Spleen (tissue), 11 donors: ENCODE measurements around the gene PRPF19. TPM values are rescaled to one million over a fixed set of nuclear protein-coding genes. Genes with fewer than 3 reads are reported as not detected.

Experiments
- DNase-seq: peaks from one replicate; pipeline ENCODE4 v3.0.0-alpha.2; 2020
- H3K27ac ChIP-seq, 8 donors: fragments of 200-600 bp; sonication (generic) in 7 of 8; 1 replicate in 4 of 8; 2 replicates in 4 of 8; pipeline versions ENCODE4 v1.5.0 to v1.8.0; 2016 to 2021; ENCODE audit warnings: inconsistent platforms in 4 of 8, mild to moderate bottlenecking in 4 of 8, moderate library complexity in 1 of 8
- H3K27me3 ChIP-seq, 7 donors: fragments of 200-600 bp; sonication (generic) in 6 of 7; replicated peaks in 1 of 7; 1 replicate in 4 of 7; 2 replicates in 3 of 7; pipeline versions ENCODE4 v1.5.0 to v1.8.0; 2016 to 2021; ENCODE audit warnings: inconsistent platforms in 3 of 7, mild to moderate bottlenecking in 1 of 7
- H3K36me3 ChIP-seq, 6 donors: fragments of 200-600 bp; sonication (generic) in 5 of 6; 1 replicate in 4 of 6; 2 replicates in 2 of 6; pipeline versions ENCODE4 v1.5.0 to v1.8.0; 2016 to 2021; ENCODE audit warnings: inconsistent platforms in 2 of 6
- H3K4me1 ChIP-seq, 6 donors: fragments of 200-600 bp; sonication (generic) in 5 of 6; 1 replicate in 3 of 6; 2 replicates in 3 of 6; pipeline versions ENCODE4 v1.5.0 to v1.8.0; 2016 to 2021; ENCODE audit warnings: inconsistent platforms in 3 of 6
- H3K4me3 ChIP-seq, 8 donors: fragments of 200-600 bp; sonication (generic) in 7 of 8; 1 replicate in 4 of 8; 2 replicates in 4 of 8; pipeline versions ENCODE4 v1.5.0 to v1.8.0; 2016 to 2021; ENCODE audit warnings: inconsistent platforms in 4 of 8, mild to moderate bottlenecking in 4 of 8, moderate library complexity in 2 of 8
- H3K9me3 ChIP-seq, 8 donors: fragments of 200-600 bp; sonication (generic) in 7 of 8; 1 replicate in 4 of 8; 2 replicates in 4 of 8; pipeline versions ENCODE4 v1.5.0 to v1.8.0; 2016 to 2021; ENCODE audit warnings: inconsistent platforms in 4 of 8
- POLR2A ChIP-seq, 3 donors: fragments of 450-650 bp; IDR thresholded peaks; one replicate each; pipeline ENCODE4 v1.5.1; 2017; ENCODE audit warnings: antibody characterized with exemption in 3 of 3, mild to moderate bottlenecking in 1 of 3
- POLR2AphosphoS5 ChIP-seq, 3 donors: sonication (generic); formaldehyde crosslinking; IDR thresholded peaks; one replicate each; pipeline ENCODE4 v1.5.1; 2017; ENCODE audit warnings: antibody characterized with exemption in 3 of 3
- WGBS, 5 donors: extraction: QIAGEN DNeasy Blood & Tissue Kit in 3 of 5; methylation state at CpG; one replicate each; pipeline versions ENCODE4 v1.1.5 to v1.1.7; 2013 to 2018; 5-methylcytosine and 5-hydroxymethylcytosine counted together
- intact Hi-C: fragments of 100-400 bp; cut with DNase I; formaldehyde crosslinking; loops from one replicate; pipeline ENCODE4 v1.15.0; 2023; ENCODE audit warnings: low total_unique reads
- polyA plus RNA-seq, 3 donors: library from polyadenylated mRNA; stranded (reverse); fragments of 200-250 nt; gene quantifications; one replicate each; pipeline ENCODE4 v1.2.1, GENCODE V29; 2013
- total RNA-seq, 7 donors: library from RNA; depleted of rRNA in 3 of 7; stranded (reverse); fragments of >200 nt in 3 of 7; fragmentation: NEBNext Ultra II Directional in 4 of 7; extraction: Animal tissue kit (Norgen Biotek cat#: 25700) in 4 of 7; gene quantifications; one replicate each; pipeline versions ENCODE4 v1.1.0 to v1.2.1, GENCODE V29; 2016 to 2021
- TF ChIP-seq, protein P1 (sequence below), 11 experiments: fragments of 200-600 bp in 7 of 11; fragments of 450-650 bp in 4 of 11; sonication (generic) in 4 of 11; IDR thresholded peaks in 8 of 11; conservative IDR thresholded peaks in 3 of 11; 1 replicate in 7 of 11; 2 replicates in 4 of 11; pipeline versions ENCODE4 v1.4.0 to v1.8.0; 2016 to 2021; ENCODE audit warnings: antibody characterized with exemption in 11 of 11, inconsistent platforms in 4 of 11, mild to moderate bottlenecking in 1 of 11
- donor health status: healthy with polysubstance abuse.
- donor health status: DM: no; HTN: no; CAD: no; lungs with moderate emphysema.
- donor health status: DM: no; HTN: no; CAD: no.
- donor health status: Bipolar disorder and iron deficiency.
- donor health status: healthy.
- donor health status: DM: no; HTN: no; CAD: no.
- donor health status: DM: yes; HTN: yes; CAD: no.

The PRPF19 gene
- total and polyA plus RNA-seq, 10 donors, result 58.7 to 81.1 (median 70.1) TPM

- Histone ChIP-seq H3K4me1 (peaks cover 6 to 28% (median 19%) of the 10 kb centered on the region in 6 donors), H3K27ac (no peak overlapping the region), H3K36me3 (peaks cover 0 to 83% (median 56%) of the 10 kb centered on the region in 6 donors), H3K9me3 (no peaks in the 10 kb centered on the region), H3K27me3 (no peaks in the 10 kb centered on the region), H3K4me3 (no peak overlapping the region)
- 70 to 90% (median 81%) methylated on average over 8 to 10 of the region's 10 CpGs for WGBS, 5 donors
- DNase-seq, result no peak
- TF ChIP-seq POLR2AphosphoS5 (IDR thresholded peaks at IDR 0.05) (no peak), POLR2A (IDR thresholded peaks at IDR 0.05) (no peak)
- TF ChIP-seq, protein P1, sequence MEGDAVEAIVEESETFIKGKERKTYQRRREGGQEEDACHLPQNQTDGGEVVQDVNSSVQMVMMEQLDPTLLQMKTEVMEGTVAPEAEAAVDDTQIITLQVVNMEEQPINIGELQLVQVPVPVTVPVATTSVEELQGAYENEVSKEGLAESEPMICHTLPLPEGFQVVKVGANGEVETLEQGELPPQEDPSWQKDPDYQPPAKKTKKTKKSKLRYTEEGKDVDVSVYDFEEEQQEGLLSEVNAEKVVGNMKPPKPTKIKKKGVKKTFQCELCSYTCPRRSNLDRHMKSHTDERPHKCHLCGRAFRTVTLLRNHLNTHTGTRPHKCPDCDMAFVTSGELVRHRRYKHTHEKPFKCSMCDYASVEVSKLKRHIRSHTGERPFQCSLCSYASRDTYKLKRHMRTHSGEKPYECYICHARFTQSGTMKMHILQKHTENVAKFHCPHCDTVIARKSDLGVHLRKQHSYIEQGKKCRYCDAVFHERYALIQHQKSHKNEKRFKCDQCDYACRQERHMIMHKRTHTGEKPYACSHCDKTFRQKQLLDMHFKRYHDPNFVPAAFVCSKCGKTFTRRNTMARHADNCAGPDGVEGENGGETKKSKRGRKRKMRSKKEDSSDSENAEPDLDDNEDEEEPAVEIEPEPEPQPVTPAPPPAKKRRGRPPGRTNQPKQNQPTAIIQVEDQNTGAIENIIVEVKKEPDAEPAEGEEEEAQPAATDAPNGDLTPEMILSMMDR (IDR thresholded peaks at IDR 0.05 in 8 of 11, conservative IDR thresholded peaks at IDR 0.05 in 3 of 11), result no peak
- intact Hi-C loops, result no loop called here
Measured at GRCh38 chr11:60848714-60849151, 57.7 kb downstream of the PRPF19 start.

GRCh38 chr11:60847896-60848295 is 58.5 kb downstream of the PRPF19 start:
- H3K9me3 ChIP-seq, result no peaks in the 10 kb centered on the region
- no peaks in the 10 kb centered on the region for H3K27me3 ChIP-seq
- peaks cover 14 to 37% (median 27%) of the 10 kb centered on the region in 6 donors for H3K4me1 ChIP-seq
- intact Hi-C loops, result no loop called here
- H3K4me3 ChIP-seq, result no peak overlapping the region
- TF ChIP-seq, protein P1 (IDR thresholded peaks at IDR 0.05 in 8 of 11, conservative IDR thresholded peaks at IDR 0.05 in 3 of 11), result no peak
- no peak for TF ChIP-seq POLR2AphosphoS5 (IDR thresholded peaks at IDR 0.05)
- TF ChIP-seq POLR2A (IDR thresholded peaks at IDR 0.05), result no peak
- H3K36me3 ChIP-seq, result peaks cover 0 to 75% (median 53%) of the 10 kb centered on the region in 6 donors
- no peak overlapping the region for H3K27ac ChIP-seq
- no peak for DNase-seq
- 85 to 94% (median 87%) methylated on average over 12 of the region's 12 CpGs for WGBS, 5 donors

DNA sequence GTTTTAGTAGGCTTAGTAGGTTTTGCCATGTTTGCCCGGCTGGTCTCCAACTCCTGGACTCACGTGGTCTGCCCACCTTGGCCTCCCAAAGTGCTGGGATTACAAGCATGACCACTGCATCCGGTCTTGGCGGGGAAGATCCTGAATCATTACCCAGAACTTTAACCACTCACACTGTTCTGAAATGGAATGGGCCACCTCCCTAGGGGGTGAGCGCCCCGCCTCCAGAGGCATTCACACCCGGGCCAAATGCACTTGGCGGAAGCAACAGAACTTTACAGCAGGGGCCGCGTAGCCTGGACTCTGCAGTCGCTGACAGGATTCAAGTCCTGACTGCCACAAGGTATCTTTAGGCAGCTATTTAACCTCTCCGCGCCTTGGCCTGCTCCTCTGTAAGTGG is 59.1 kb downstream of the PRPF19 start:
- intact Hi-C loops, result no loop called here
- Histone ChIP-seq H3K27ac (no peak overlapping the region), H3K4me1 (peaks cover 20 to 43% (median 34%) of the 10 kb centered on the region in 6 donors), H3K36me3 (peaks cover 0 to 69% (median 50%) of the 10 kb centered on the region in 6 donors), H3K4me3 (no peak overlapping the region), H3K9me3 (no peaks in the 10 kb centered on the region), H3K27me3 (no peaks in the 10 kb centered on the region)
- TF ChIP-seq POLR2AphosphoS5 (IDR thresholded peaks at IDR 0.05), result no peak
- TF ChIP-seq, protein P1 (IDR thresholded peaks at IDR 0.05 in 8 of 11, conservative IDR thresholded peaks at IDR 0.05 in 3 of 11), result no peak
- TF ChIP-seq POLR2A (IDR thresholded peaks at IDR 0.05), result no peak
- no peak for DNase-seq
- WGBS, 5 donors, result 74 to 84% (median 75%) methylated on average over 13 of the region's 13 CpGs

DNA sequence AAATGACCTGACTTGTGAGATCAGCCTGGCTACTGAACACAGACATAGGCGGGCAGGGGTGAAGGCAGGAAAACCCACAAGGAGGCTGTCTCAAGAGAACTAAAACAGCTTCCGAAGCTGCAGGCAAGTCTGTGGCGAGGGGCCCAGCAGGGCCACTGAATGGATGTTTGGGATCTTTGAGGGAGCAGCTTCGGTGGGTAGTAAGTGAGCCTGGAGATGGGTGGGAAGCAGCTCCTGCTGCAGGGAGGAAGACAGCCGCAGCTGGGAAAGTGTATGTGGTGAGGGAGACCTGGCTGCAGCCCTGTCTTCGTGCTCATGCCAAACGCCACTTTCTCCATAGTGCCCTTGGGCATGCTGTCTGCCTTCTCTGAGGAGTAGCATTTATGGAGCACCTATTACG is 61.0 kb downstream of the PRPF19 start:
- no peaks in the 10 kb centered on the region for H3K9me3 ChIP-seq
- 82 to 87% (median 86%) methylated on average over 8 of the region's 8 CpGs for WGBS, 5 donors
- H3K27ac ChIP-seq, result no peak overlapping the region
- no peak for DNase-seq
- peaks cover 20 to 59% (median 44%) of the 10 kb centered on the region in 6 donors for H3K4me1 ChIP-seq
- TF ChIP-seq POLR2A (IDR thresholded peaks at IDR 0.05), result no peak
- TF ChIP-seq, protein P1 (IDR thresholded peaks at IDR 0.05 in 8 of 11, conservative IDR thresholded peaks at IDR 0.05 in 3 of 11), result no peak
- no peak for TF ChIP-seq POLR2AphosphoS5 (IDR thresholded peaks at IDR 0.05)
- intact Hi-C loops, result no loop called here
- H3K36me3 ChIP-seq, result peaks cover 0 to 49% (median 33%) of the 10 kb centered on the region in 6 donors
- no peaks in the 10 kb centered on the region for H3K27me3 ChIP-seq
- no peak overlapping the region for H3K4me3 ChIP-seq
